ENCODE results near the gene RHEX.

Gene RHEX

GRCh38 chr1:206101351-206102045 lies 48.5 kb downstream of the RHEX start:
- Histone ChIP-seq H3K4me1 (ENCODE audit: low read length) (peaks cover 3% of the 10 kb centered on the region; the same call in 1 of the 2 replicates), H4K20me1 (ENCODE audit: insufficient read depth, low read length) (no peaks in the 10 kb centered on the region), H3F3A (ENCODE audit: insufficient read depth, low read length) (no peaks in the 10 kb centered on the region), H2AFZ (ENCODE audit: low read length) (no peak overlapping the region), H3K27me3 (replicated peaks; ENCODE audit: insufficient read depth, low read length) (no peaks in the 10 kb centered on the region), H3K79me2 (ENCODE audit: low read length) (no peaks in the 10 kb centered on the region), H3K9ac (ENCODE audit: low read length) (no peak overlapping the region), H3K4me3 (ENCODE audit: low read length) (no peak overlapping the region), H3K9me3 (replicated peaks; ENCODE audit: insufficient read depth, low read length) (no peaks in the 10 kb centered on the region), H3K9me2 (replicated peaks; ENCODE audit: insufficient read depth, low read length) (no peaks in the 10 kb centered on the region), H3K27ac (ENCODE audit: low read length) (no peak overlapping the region), H3K36me3 (replicated peaks; ENCODE audit: insufficient read depth, low read length) (no peaks in the 10 kb centered on the region), H3K4me2 (ENCODE audit: low read depth, low read length) (no peak overlapping the region)
- TF ChIP-seq EZH2 (optimal IDR thresholded peaks at IDR 0.05; ENCODE audit: low read depth, low read length) = no peak
- TF ChIP-seq, protein P1, sequence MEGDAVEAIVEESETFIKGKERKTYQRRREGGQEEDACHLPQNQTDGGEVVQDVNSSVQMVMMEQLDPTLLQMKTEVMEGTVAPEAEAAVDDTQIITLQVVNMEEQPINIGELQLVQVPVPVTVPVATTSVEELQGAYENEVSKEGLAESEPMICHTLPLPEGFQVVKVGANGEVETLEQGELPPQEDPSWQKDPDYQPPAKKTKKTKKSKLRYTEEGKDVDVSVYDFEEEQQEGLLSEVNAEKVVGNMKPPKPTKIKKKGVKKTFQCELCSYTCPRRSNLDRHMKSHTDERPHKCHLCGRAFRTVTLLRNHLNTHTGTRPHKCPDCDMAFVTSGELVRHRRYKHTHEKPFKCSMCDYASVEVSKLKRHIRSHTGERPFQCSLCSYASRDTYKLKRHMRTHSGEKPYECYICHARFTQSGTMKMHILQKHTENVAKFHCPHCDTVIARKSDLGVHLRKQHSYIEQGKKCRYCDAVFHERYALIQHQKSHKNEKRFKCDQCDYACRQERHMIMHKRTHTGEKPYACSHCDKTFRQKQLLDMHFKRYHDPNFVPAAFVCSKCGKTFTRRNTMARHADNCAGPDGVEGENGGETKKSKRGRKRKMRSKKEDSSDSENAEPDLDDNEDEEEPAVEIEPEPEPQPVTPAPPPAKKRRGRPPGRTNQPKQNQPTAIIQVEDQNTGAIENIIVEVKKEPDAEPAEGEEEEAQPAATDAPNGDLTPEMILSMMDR (IDR thresholded peaks at IDR 0.05; ENCODE audit: low read length) = no peak
- TF ChIP-seq EZH2phosphoT487 (IDR thresholded peaks at IDR 0.05; ENCODE audit: low read length) = no peak
- DNase-seq = no peak

- Histone ChIP-seq H3K79me2 (ENCODE audit: low read length) (no peaks in the 10 kb centered on the region), H3K4me2 (ENCODE audit: low read depth, low read length) (no peak overlapping the region), H2AFZ (ENCODE audit: low read length) (no peak overlapping the region), H3K4me3 (ENCODE audit: low read length) (no peak overlapping the region), H3K36me3 (replicated peaks; ENCODE audit: insufficient read depth, low read length) (no peaks in the 10 kb centered on the region), H4K20me1 (ENCODE audit: insufficient read depth, low read length) (no peaks in the 10 kb centered on the region), H3F3A (ENCODE audit: insufficient read depth, low read length) (no peaks in the 10 kb centered on the region), H3K4me1 (ENCODE audit: low read length) (peaks cover 3% of the 10 kb centered on the region; the same call in 1 of the 2 replicates), H3K9ac (ENCODE audit: low read length) (no peak overlapping the region), H3K9me3 (replicated peaks; ENCODE audit: insufficient read depth, low read length) (no peaks in the 10 kb centered on the region), H3K27ac (ENCODE audit: low read length) (no peak overlapping the region), H3K9me2 (replicated peaks; ENCODE audit: insufficient read depth, low read length) (no peaks in the 10 kb centered on the region), H3K27me3 (replicated peaks; ENCODE audit: insufficient read depth, low read length) (no peaks in the 10 kb centered on the region)
- TF ChIP-seq EZH2phosphoT487 (IDR thresholded peaks at IDR 0.05; ENCODE audit: low read length) (no peak), EZH2 (optimal IDR thresholded peaks at IDR 0.05; ENCODE audit: low read depth, low read length) (no peak)
- TF ChIP-seq, protein P1 (IDR thresholded peaks at IDR 0.05; ENCODE audit: low read length) = no peak
- DNase-seq = no peak
Observed at GRCh38 chr1:206102292-206102936, 49.4 kb downstream of the RHEX start.

DNA sequence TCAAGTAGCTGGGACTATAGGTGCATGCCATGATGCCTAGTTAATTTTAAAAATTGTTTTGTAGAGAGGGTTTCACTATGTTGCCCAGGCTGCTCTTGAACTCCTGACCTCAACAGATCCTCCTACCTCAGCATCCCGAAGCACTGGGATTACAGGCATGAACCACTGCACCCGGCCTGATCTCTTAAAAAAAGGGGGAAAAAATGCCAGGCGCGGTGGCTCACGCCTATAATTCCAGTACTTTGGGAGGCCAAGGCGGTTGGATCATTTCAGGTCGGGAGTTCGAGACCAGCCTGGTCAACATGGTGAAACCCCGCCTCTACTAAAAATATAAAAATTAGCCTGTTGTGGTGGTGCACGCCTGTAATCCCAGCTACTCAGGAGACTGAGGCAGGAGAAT lies 51.0 kb downstream of the RHEX start:
- H4K20me1 ChIP-seq (ENCODE audit: insufficient read depth, low read length) = no peaks in the 10 kb centered on the region
- peaks cover 3% of the 10 kb centered on the region; the same call in 1 of the 2 replicates for H3K4me1 ChIP-seq (ENCODE audit: low read length)
- H3K27me3 ChIP-seq (replicated peaks; ENCODE audit: insufficient read depth, low read length) = no peaks in the 10 kb centered on the region
- TF ChIP-seq, protein P1 (IDR thresholded peaks at IDR 0.05; ENCODE audit: low read length) = no peak
- no peak for TF ChIP-seq EZH2 (optimal IDR thresholded peaks at IDR 0.05; ENCODE audit: low read depth, low read length)
- TF ChIP-seq EZH2phosphoT487 (IDR thresholded peaks at IDR 0.05; ENCODE audit: low read length) = no peak
- H3F3A ChIP-seq (ENCODE audit: insufficient read depth, low read length) = no peaks in the 10 kb centered on the region
- H3K36me3 ChIP-seq (replicated peaks; ENCODE audit: insufficient read depth, low read length) = no peaks in the 10 kb centered on the region
- no peak overlapping the region for H3K9ac ChIP-seq (ENCODE audit: low read length)
- H3K4me3 ChIP-seq (ENCODE audit: low read length) = no peak overlapping the region
- H3K79me2 ChIP-seq (ENCODE audit: low read length) = no peaks in the 10 kb centered on the region
- DNase-seq = no peak
- no peak overlapping the region for H3K27ac ChIP-seq (ENCODE audit: low read length)
- no peak overlapping the region for H2AFZ ChIP-seq (ENCODE audit: low read length)
- no peaks in the 10 kb centered on the region for H3K9me2 ChIP-seq (replicated peaks; ENCODE audit: insufficient read depth, low read length)
- H3K9me3 ChIP-seq (replicated peaks; ENCODE audit: insufficient read depth, low read length) = no peaks in the 10 kb centered on the region
- no peak overlapping the region for H3K4me2 ChIP-seq (ENCODE audit: low read depth, low read length)
